ENCODE measurements around the gene RFLNA. TPM values are rescaled to one million over a fixed set of nuclear protein-coding genes. Genes with fewer than 3 reads are reported as not detected.

Gene RFLNA
- total RNA-seq, 4 donors from 2014 or later: 3.9 to 13.7 TPM; not detected in 2

DNA sequence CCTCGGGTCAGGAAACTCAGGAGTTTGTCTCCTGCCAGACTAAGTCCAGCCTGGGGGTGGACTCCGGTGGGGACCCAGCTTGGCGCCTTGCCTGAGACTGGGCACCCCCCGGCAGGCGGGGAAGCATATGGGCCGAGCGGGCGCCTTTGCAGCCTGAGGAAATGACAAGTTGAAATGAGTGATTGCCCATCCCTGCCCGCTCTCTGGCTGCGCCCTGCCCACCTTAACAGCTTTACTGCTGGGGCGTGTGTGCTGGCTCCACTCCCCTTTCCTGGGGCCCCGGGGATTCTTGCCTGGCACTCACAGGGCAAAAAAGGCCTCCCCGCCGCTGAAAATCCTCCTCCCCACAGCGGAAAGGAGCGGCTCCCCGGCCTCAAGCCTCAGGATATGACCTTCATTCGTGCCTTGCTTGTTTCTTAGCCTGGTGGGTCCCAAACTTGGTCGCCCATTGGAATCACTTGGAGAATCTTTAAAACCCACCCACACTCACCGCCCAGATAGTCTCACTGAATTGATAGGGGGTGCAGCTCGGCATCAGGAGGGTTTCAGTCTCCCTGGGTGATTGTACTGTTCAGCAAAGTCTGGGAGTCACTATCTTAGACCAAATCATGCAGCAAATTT lies 1.5 kb downstream of the RFLNA start:
- Histone ChIP-seq H3K27ac (no peak overlapping the region), H3K4me1 (peaks cover 0 to 13% of the 10 kb centered on the region in 2 donors), H3K9me3 (no peaks in the 10 kb centered on the region), H3K27me3 (no peaks in the 10 kb centered on the region), H3K36me3 (no peaks in the 10 kb centered on the region), H3K4me3 (no peak overlapping the region)
- intact Hi-C loops (cut with DNase I; ENCODE audit: low total_unique reads): no loop called here
- DNase-seq: no peak
- TF ChIP-seq POLR2A (IDR thresholded peaks at IDR 0.05): no peak
- TF ChIP-seq, protein P1, sequence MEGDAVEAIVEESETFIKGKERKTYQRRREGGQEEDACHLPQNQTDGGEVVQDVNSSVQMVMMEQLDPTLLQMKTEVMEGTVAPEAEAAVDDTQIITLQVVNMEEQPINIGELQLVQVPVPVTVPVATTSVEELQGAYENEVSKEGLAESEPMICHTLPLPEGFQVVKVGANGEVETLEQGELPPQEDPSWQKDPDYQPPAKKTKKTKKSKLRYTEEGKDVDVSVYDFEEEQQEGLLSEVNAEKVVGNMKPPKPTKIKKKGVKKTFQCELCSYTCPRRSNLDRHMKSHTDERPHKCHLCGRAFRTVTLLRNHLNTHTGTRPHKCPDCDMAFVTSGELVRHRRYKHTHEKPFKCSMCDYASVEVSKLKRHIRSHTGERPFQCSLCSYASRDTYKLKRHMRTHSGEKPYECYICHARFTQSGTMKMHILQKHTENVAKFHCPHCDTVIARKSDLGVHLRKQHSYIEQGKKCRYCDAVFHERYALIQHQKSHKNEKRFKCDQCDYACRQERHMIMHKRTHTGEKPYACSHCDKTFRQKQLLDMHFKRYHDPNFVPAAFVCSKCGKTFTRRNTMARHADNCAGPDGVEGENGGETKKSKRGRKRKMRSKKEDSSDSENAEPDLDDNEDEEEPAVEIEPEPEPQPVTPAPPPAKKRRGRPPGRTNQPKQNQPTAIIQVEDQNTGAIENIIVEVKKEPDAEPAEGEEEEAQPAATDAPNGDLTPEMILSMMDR (IDR thresholded peaks at IDR 0.05): no peak

GRCh38 chr12:124296916-124297351 lies 2.0 kb downstream of the RFLNA start:
- TF ChIP-seq, protein P1 (IDR thresholded peaks at IDR 0.05): no peak
- no peak for TF ChIP-seq POLR2A (IDR thresholded peaks at IDR 0.05)
- H3K27ac ChIP-seq: no peak overlapping the region
- no peak overlapping the region for H3K4me3 ChIP-seq
- H3K9me3 ChIP-seq: no peaks in the 10 kb centered on the region
- intact Hi-C loops (cut with DNase I; ENCODE audit: low total_unique reads): no loop called here
- no peaks in the 10 kb centered on the region for H3K36me3 ChIP-seq
- no peak for DNase-seq
- H3K27me3 ChIP-seq: no peaks in the 10 kb centered on the region
- peaks cover 0 to 13% of the 10 kb centered on the region in 2 donors for H3K4me1 ChIP-seq

DNA sequence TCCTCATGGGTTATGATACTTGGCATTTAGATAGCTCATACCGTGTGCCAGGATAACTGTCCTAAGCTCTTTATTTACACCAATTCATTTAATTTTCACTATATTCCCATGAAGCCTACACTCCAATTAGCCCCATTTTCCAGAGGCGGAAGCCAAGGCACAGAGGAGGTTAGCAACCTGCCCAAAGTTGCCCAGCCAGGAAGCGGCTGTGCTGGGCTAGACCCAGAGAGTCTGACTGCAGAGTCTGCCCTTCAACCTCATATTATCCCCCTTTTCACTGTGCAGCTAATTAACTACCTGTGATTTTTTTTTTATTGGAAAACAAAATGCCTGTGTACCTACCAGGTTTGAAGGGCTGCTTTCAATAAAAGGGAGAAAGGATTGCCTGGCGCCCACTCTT lies 2.5 kb downstream of the RFLNA start:
- Histone ChIP-seq H3K36me3 (no peaks in the 10 kb centered on the region), H3K4me1 (peaks cover 0 to 13% of the 10 kb centered on the region in 2 donors), H3K9me3 (no peaks in the 10 kb centered on the region), H3K27ac (no peak overlapping the region), H3K4me3 (no peak overlapping the region), H3K27me3 (no peaks in the 10 kb centered on the region)
- intact Hi-C loops (cut with DNase I; ENCODE audit: low total_unique reads): no loop called here
- TF ChIP-seq, protein P1 (IDR thresholded peaks at IDR 0.05): no peak
- TF ChIP-seq POLR2A (IDR thresholded peaks at IDR 0.05): no peak
- DNase-seq: no peak

GRCh38 chr12:124297856-124298255 lies 3.0 kb downstream of the RFLNA start:
- intact Hi-C loops (cut with DNase I; ENCODE audit: low total_unique reads): no loop called here
- no peak overlapping the region for H3K4me3 ChIP-seq
- H3K27me3 ChIP-seq: no peaks in the 10 kb centered on the region
- H3K27ac ChIP-seq: no peak overlapping the region
- no peaks in the 10 kb centered on the region for H3K36me3 ChIP-seq
- DNase-seq: no peak
- no peaks in the 10 kb centered on the region for H3K9me3 ChIP-seq
- TF ChIP-seq, protein P1 (IDR thresholded peaks at IDR 0.05): no peak
- no peak for TF ChIP-seq POLR2A (IDR thresholded peaks at IDR 0.05)
- peaks cover 0 to 13% of the 10 kb centered on the region in 2 donors for H3K4me1 ChIP-seq

- H3K9me3 ChIP-seq: no peaks in the 10 kb centered on the region
- intact Hi-C loops (cut with DNase I; ENCODE audit: low total_unique reads): no loop called here
- H3K4me1 ChIP-seq: peaks cover 0 to 13% of the 10 kb centered on the region in 2 donors
- TF ChIP-seq, protein P1 (IDR thresholded peaks at IDR 0.05): no peak
- no peak for TF ChIP-seq POLR2A (IDR thresholded peaks at IDR 0.05)
- no peak for DNase-seq
- H3K36me3 ChIP-seq: no peaks in the 10 kb centered on the region
- no peak overlapping the region for H3K4me3 ChIP-seq
- H3K27ac ChIP-seq: no peak overlapping the region
- H3K27me3 ChIP-seq: no peaks in the 10 kb centered on the region
Measured at GRCh38 chr12:124298685-124299410, 4.0 kb downstream of the RFLNA start.

All from uterus (tissue), 4 donors.